Brain microvascular endothelial cell (primary cell): ENCODE measurements around the gene ZNF878.
A peak's percentile ranks its signal among the peaks of the same experiment; 100 is the strongest.

ENCODE experiments used
- DNase-seq: peaks from one replicate; pipeline ENCODE4 v3.0.0-alpha.2; 2020
- H3K27ac ChIP-seq: fragments of 250-450 bp; sonication (Bioruptor Pico); 2 replicates; pipeline ENCODE4 v1.5.1; 2020; ENCODE audit warnings: mild to moderate bottlenecking, moderate library complexity
- H3K27me3 ChIP-seq: fragments of 250-450 bp; sonication (Bioruptor Pico); replicated peaks from 2 replicates; pipeline ENCODE4 v1.5.1; 2020; ENCODE audit warnings: mild to moderate bottlenecking
- H3K36me3 ChIP-seq: fragments of 250-450 bp; sonication (Bioruptor Pico); replicated peaks from 2 replicates; pipeline ENCODE4 v1.5.1; 2020; ENCODE audit warnings: mild to moderate bottlenecking
- H3K4me3 ChIP-seq: 2 replicates; pipeline ENCODE4 v1.5.1; 2011; ENCODE audit warnings: low read depth, mild to moderate bottlenecking, control low read depth, low read length, moderate library complexity
- in situ Hi-C: cut with HindIII; loops from 2 replicates; pipeline ENCODE4 v1.10.0; 2017; ENCODE audit warnings: low sequenced_read_pairs, low pct_ligation_motif_present
- TF ChIP-seq, protein P1 (sequence below): IDR thresholded peaks from 2 replicates; pipeline ENCODE4 v1.5.1; 2011; ENCODE audit warnings: low read depth, mild to moderate bottlenecking, moderate library complexity, low read length, control low read depth, inconsistent platforms; ENCODE audit errors: missing control alignments

Gene ZNF878

GRCh38 chr19:12052497-12053169 is at the start of gene ZNF878:
TSS of gene ZNF878 (minus strand) at chr19:12052961. CDS start at chr19:12052801, 160 bp downstream.
- Histone ChIP-seq H3K27ac (no peak within 1 kb of the TSS), H3K27me3 (no peaks in the 10 kb centered on the region), H3K36me3 (no peaks in the 10 kb centered on the region), H3K4me3 (peak within 1 kb of the TSS; percentile 61)
- in situ Hi-C loops = no loop called here
- peak; percentile 81 for DNase-seq
- TF ChIP-seq, protein P1, sequence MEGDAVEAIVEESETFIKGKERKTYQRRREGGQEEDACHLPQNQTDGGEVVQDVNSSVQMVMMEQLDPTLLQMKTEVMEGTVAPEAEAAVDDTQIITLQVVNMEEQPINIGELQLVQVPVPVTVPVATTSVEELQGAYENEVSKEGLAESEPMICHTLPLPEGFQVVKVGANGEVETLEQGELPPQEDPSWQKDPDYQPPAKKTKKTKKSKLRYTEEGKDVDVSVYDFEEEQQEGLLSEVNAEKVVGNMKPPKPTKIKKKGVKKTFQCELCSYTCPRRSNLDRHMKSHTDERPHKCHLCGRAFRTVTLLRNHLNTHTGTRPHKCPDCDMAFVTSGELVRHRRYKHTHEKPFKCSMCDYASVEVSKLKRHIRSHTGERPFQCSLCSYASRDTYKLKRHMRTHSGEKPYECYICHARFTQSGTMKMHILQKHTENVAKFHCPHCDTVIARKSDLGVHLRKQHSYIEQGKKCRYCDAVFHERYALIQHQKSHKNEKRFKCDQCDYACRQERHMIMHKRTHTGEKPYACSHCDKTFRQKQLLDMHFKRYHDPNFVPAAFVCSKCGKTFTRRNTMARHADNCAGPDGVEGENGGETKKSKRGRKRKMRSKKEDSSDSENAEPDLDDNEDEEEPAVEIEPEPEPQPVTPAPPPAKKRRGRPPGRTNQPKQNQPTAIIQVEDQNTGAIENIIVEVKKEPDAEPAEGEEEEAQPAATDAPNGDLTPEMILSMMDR = no peak

GRCh38 chr19:12098040-12098439 is 45.3 kb upstream of the ZNF878 start:
- TF ChIP-seq, protein P1 = no peak
- H3K27ac ChIP-seq = no peak overlapping the region
- H3K4me3 ChIP-seq = no peak overlapping the region
- no peak for DNase-seq
- H3K36me3 ChIP-seq = no peaks in the 10 kb centered on the region
- in situ Hi-C loops = no loop called here
- H3K27me3 ChIP-seq = no peaks in the 10 kb centered on the region

DNA sequence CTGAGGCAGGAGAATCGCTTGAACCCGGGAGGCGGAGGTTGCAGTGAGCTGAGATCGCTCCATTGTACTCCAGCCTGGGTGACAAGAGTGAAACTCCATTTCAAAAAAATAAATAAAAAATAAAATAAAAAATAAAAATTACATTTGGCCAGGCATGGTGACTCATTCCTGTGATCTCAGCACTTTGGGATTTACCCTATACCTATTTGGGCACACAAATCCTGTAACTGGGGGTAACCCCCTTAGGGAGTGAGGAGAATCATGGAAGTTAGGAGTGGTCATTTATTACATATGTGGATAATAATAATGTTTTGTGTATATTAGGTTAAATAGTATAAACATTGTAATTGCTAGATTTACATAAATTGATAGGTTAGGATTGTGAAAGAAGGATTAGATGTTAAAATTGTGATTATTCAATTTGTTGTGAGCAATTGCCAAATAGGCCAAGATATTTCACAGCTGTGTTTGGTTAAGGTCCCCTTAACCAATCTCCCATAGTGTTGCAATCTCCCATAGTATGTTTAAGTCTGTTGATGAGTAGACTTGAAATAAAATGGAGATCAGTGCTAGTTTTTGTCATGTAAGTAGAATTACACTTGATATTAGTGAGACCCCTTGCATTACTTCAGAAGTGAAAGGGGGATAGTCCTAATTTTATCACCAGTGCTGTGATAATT is 42.5 kb upstream of the ZNF878 start:
- DNase-seq = no peak
- H3K27ac ChIP-seq = no peak overlapping the region
- no peaks in the 10 kb centered on the region for H3K36me3 ChIP-seq
- TF ChIP-seq, protein P1 = no peak
- H3K27me3 ChIP-seq = no peaks in the 10 kb centered on the region
- in situ Hi-C loops = no loop called here
- no peak overlapping the region for H3K4me3 ChIP-seq

DNA sequence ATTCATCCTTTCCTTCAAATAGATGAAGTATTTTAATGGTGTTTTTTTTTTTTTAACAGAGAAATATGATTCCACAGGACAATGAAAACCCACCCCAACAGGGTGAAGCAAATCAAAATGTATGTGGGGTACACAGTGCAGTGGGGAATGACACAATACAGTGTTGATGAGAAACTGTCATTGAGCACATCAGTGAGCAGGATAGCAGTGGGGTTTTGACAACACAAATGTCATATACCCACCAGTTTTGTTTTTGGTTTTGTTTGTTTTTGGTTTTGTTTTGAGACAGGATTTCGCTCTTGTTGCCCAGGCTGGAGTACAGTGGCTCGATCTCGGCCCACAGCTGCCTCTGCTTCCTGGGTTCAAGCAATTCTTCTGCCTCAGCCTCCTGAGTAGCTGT is 41.0 kb upstream of the ZNF878 start:
- Histone ChIP-seq H3K27ac (no peak overlapping the region), H3K4me3 (no peak overlapping the region), H3K27me3 (no peaks in the 10 kb centered on the region), H3K36me3 (no peaks in the 10 kb centered on the region)
- no peak for DNase-seq
- TF ChIP-seq, protein P1 = no peak
- in situ Hi-C loops = no loop called here

- in situ Hi-C loops = no loop called here
- no peak for DNase-seq
Measured at GRCh38 chr19:12092956-12093355, 40.2 kb upstream of the ZNF878 start.

More at GRCh38 chr19:12092956-12093355, 40.2 kb upstream of the ZNF878 start:
- no peaks in the 10 kb centered on the region for H3K27me3 ChIP-seq
- H3K27ac ChIP-seq = no peak overlapping the region
- H3K36me3 ChIP-seq = no peaks in the 10 kb centered on the region
- TF ChIP-seq, protein P1 = no peak
- peak overlapping the region; percentile 71 for H3K4me3 ChIP-seq
